HepG2 (cell line): ENCODE results near the gene HECA. TPM values are rescaled to one million over a fixed set of nuclear protein-coding genes. Genes with fewer than 3 reads are reported as not detected.

Experiments used
- ATAC-seq: fragments of 200-7000 bp; cut with Tn5 transposase; 3 replicates; pipeline ENCODE4 v1.9.1; 2020; ENCODE audit warnings: mild to moderate bottlenecking, moderate library complexity
- BruUV-seq: library from RNA; stranded (reverse); fragments of 400-500 nt; replicated peaks from 2 replicates; lab custom pipeline; 2021; lab: Mats Ljungman, UMichigan
- CTCF ChIA-PET: fragments of 300-600 bp; formaldehyde crosslinking; extraction: SDS; loops from one replicate; lab custom pipeline; 2021; ENCODE audit warnings: low total read pairs, inconsistent platforms, low intra/inter-chr PET ratio; lab: Yijun Ruan, JAX
- POLR2A ChIA-PET: fragments of 350-600 bp; sonication (Branson Sonifier 250); formaldehyde crosslinking; loops from one replicate; lab custom pipeline; 2020; ENCODE audit warnings: antibody characterized with exemption, inconsistent platforms; lab: Yijun Ruan, JAX
- DNase-seq: peaks from one replicate; pipeline ENCODE4 v3.0.0-alpha.2; 2015; ENCODE audit warnings: low spot score
- FAIRE-seq: peaks from 3 replicates; lab custom pipeline; 2011; peaks lifted over from hg19 to GRCh38; lab: Jason Lieb, UNC
- H2AFZ ChIP-seq: one replicate; pipeline ENCODE4 v1.6.1; 2011; ENCODE audit warnings: low read length, inconsistent platforms
- H3K27ac ChIP-seq: fragments of 300-600 bp; 3 replicates; pipeline ENCODE4 v1.8.0; 2011; ENCODE audit warnings: mixed run types, mild to moderate bottlenecking, mixed read lengths, low read length, inconsistent platforms; ENCODE audit not compliant: insufficient read depth; ENCODE audit errors: extremely low read length
- H3K27me3 ChIP-seq, 2 experiments: fragments of 200-600 bp in 1 of 2; 2 replicates in 1 of 2; 3 replicates in 1 of 2; pipeline versions ENCODE4 v1.6.0 to v1.8.0; 2011; ENCODE audit warnings: low read length in 2 of 2, mild to moderate bottlenecking in 2 of 2, moderate library complexity in 2 of 2, inconsistent platforms in 1 of 2; ENCODE audit not compliant: insufficient read depth in 2 of 2, control insufficient read depth in 1 of 2
- H3K36me3 ChIP-seq, 2 experiments: fragments of 200-600 bp in 1 of 2; replicated peaks in 1 of 2; 2 replicates in 1 of 2; 3 replicates in 1 of 2; pipeline versions ENCODE4 v1.5.1 to v1.8.0; 2011; ENCODE audit warnings: low read length in 2 of 2, inconsistent platforms in 1 of 2; ENCODE audit not compliant: insufficient read depth in 2 of 2, control insufficient read depth in 1 of 2
- H3K4me1 ChIP-seq: 2 replicates; pipeline ENCODE4 v1.5.1; 2012; ENCODE audit warnings: low read length, inconsistent platforms; ENCODE audit not compliant: insufficient read depth
- H3K4me2 ChIP-seq: 2 replicates; pipeline ENCODE4 v1.6.0; 2011; ENCODE audit warnings: low read depth, low read length, inconsistent platforms
- H3K4me3 ChIP-seq, 3 experiments: fragments of 200-600 bp in 1 of 3; sonication (generic), shearing (Covaris generic) in 1 of 3; replicated peaks in 1 of 3; 2 replicates each; pipeline ENCODE4 v1.5.1; 2011 to 2016; ENCODE audit warnings: low read length in 3 of 3, inconsistent platforms in 2 of 3, low read depth in 2 of 3, mild to moderate bottlenecking in 2 of 3, control low read depth in 1 of 3, mixed read lengths in 1 of 3; ENCODE audit not compliant: insufficient read depth in 1 of 3
- H3K79me2 ChIP-seq: one replicate; pipeline ENCODE4 v1.6.1; 2011; ENCODE audit warnings: low read length, inconsistent platforms; ENCODE audit not compliant: insufficient read depth
- H3K9ac ChIP-seq: 2 replicates; pipeline ENCODE4 v1.6.0; 2011; ENCODE audit warnings: mild to moderate bottlenecking, low read depth, low read length, inconsistent platforms; ENCODE audit not compliant: insufficient read depth
- H3K9me3 ChIP-seq: 2 replicates; pipeline ENCODE4 v1.5.1; 2012; ENCODE audit warnings: mild to moderate bottlenecking, low read length
- H4K20me1 ChIP-seq: 2 replicates; pipeline ENCODE4 v1.6.0; 2011; ENCODE audit warnings: inconsistent platforms, mild to moderate bottlenecking, low read length, moderate library complexity; ENCODE audit not compliant: insufficient read depth
- CAMTA2 ChIP-seq: sonication (generic); formaldehyde crosslinking; IDR thresholded peaks from 2 replicates; pipeline ENCODE4 v1.4.0; 2020; ENCODE audit warnings: mild to moderate bottlenecking, missing genetic modification reagents, borderline replicate concordance
- DNMT3B ChIP-seq: conservative IDR thresholded peaks from 2 replicates; pipeline ENCODE4 v1.6.1; 2016; ENCODE audit warnings: missing biosample characterization, control low read depth
- MLLT10 ChIP-seq: sonication (generic); formaldehyde crosslinking; IDR thresholded peaks from 2 replicates; pipeline ENCODE4 v1.4.0; 2020; ENCODE audit warnings: missing genetic modification reagents
- REST ChIP-seq, 2 experiments: IDR thresholded peaks; 2 replicates each; pipeline ENCODE4 v1.6.1; 2011 to 2012; ENCODE audit warnings: low read length in 2 of 2, borderline replicate concordance in 1 of 2, low read depth in 1 of 2, mild to moderate bottlenecking in 1 of 2, moderate library complexity in 1 of 2
- SMAD1 ChIP-seq: sonication (generic); formaldehyde crosslinking; IDR thresholded peaks from 2 replicates; pipeline ENCODE4 v1.4.0; 2020; ENCODE audit warnings: missing genetic modification reagents, low read depth, mild to moderate bottlenecking, borderline replicate concordance
- SRY ChIP-seq: sonication (generic); formaldehyde crosslinking; IDR thresholded peaks from 2 replicates; pipeline ENCODE4 v1.8.0; 2022; ENCODE audit warnings: mild to moderate bottlenecking, missing genetic modification reagents
- ZNF687 ChIP-seq: sonication (generic); formaldehyde crosslinking; IDR thresholded peaks from 2 replicates; pipeline ENCODE4 v1.5.1; 2020; ENCODE audit warnings: mild to moderate bottlenecking, missing genetic modification reagents, moderate library complexity
- ZSCAN25 ChIP-seq: sonication (generic); formaldehyde crosslinking; IDR thresholded peaks from 2 replicates; pipeline ENCODE4 v1.8.0; 2022; ENCODE audit warnings: mild to moderate bottlenecking, missing genetic modification reagents
- WGBS: methylation state at CpG from one replicate; pipeline ENCODE4 v1.1.6; 2017; ENCODE audit warnings: low lambda C conversion rate; 5-methylcytosine and 5-hydroxymethylcytosine counted together
- in situ Hi-C: cut with HindIII; loops from 2 replicates; pipeline ENCODE4 v1.10.0; 2017; ENCODE audit warnings: low pct_unique_long_range_greater_than_20kb; ENCODE audit not compliant: extremely low pct_ligation_motif_present
- intact Hi-C: fragments of 100-400 bp; cut with micrococcal nuclease; formaldehyde crosslinking; loops from one replicate; pipeline ENCODE4 v1.10.0; 2022; ENCODE audit not compliant: unreplicated experiment
- polyA plus RNA-seq, 8 experiments: library from polyadenylated mRNA; depleted of rRNA in 3 of 8; stranded (reverse) in 7 of 8; unstranded in 1 of 8; fragments of >200 nt; fragmentation: Illumina TruSeq in 4 of 8; extraction: Trizol in 4 of 8; gene quantifications; 2 replicates each; pipeline versions ENCODE4 v1.2.1 to v1.2.3, GENCODE V29; 2011 to 2016; ENCODE audit warnings: low read depth in 4 of 8, missing spikeins in 1 of 8, mixed read lengths in 1 of 8; ENCODE audit not compliant: insufficient read depth in 1 of 8
- total RNA-seq, 5 experiments: library from RNA; depleted of rRNA; stranded (reverse); fragments of >200 nt; fragmentation: Illumina TruSeq; extraction: Trizol; gene quantifications; 2 replicates each; pipeline ENCODE4 v1.2.3, GENCODE V29; 2016; ENCODE audit warnings: low read depth in 1 of 5
- TF ChIP-seq, protein P1 (sequence below): sonication (generic); formaldehyde crosslinking; IDR thresholded peaks from 2 replicates; pipeline ENCODE4 v1.4.0; 2020; ENCODE audit warnings: missing genetic modification reagents, low read depth, mild to moderate bottlenecking, borderline replicate concordance
- TF ChIP-seq, protein P2 (sequence below): sonication (generic); formaldehyde crosslinking; IDR thresholded peaks from 2 replicates; pipeline ENCODE4 v1.5.0; 2020; ENCODE audit warnings: mild to moderate bottlenecking, low read depth, missing genetic modification reagents, borderline replicate concordance

Gene HECA
- total and polyA plus RNA-seq, 2 of the 13 experiments (the other 11 are each of a cell fraction or from before 2014, with no cell fraction given): 0.18 to 0.49 TPM

- POLR2A ChIA-PET: no interaction called here
- CTCF ChIA-PET: no interaction called here
- 17% methylated on average over 2 of the region's 2 CpGs for WGBS
- FAIRE-seq (no peak), ATAC-seq (no peak), DNase-seq (no peak)
- Histone ChIP-seq H3K4me3 (no peak overlapping the region), H3K9me3 (no peaks in the 10 kb centered on the region), H4K20me1 (no peaks in the 10 kb centered on the region), H3K79me2 (no peaks in the 10 kb centered on the region), H3K27me3 (no peaks in the 10 kb centered on the region), H3K27ac (no peak overlapping the region), H2AFZ (no peak overlapping the region), H3K4me2 (no peak overlapping the region), H3K4me1 (no peaks in the 10 kb centered on the region), H3K9ac (no peak overlapping the region), H3K36me3 (no peaks in the 10 kb centered on the region)
- in situ Hi-C loops (no loop called here), intact Hi-C loops (no loop called here)
- BruUV-seq: no TSS peak
- TF ChIP-seq, protein P1, sequence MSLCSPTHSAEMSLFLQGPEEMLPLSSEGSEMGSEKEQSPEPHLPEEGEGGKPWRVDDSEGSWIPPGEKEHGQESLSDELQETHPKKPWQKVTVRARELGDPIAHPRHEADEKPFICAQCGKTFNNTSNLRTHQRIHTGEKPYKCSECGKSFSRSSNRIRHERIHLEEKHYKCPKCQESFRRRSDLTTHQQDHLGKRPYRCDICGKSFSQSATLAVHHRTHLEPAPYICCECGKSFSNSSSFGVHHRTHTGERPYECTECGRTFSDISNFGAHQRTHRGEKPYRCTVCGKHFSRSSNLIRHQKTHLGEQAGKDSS (CRISPR knock-in tag): no peak
- no peak for TF ChIP-seq SRY
- TF ChIP-seq CAMTA2 (CRISPR knock-in tag): no peak
- TF ChIP-seq, protein P2, sequence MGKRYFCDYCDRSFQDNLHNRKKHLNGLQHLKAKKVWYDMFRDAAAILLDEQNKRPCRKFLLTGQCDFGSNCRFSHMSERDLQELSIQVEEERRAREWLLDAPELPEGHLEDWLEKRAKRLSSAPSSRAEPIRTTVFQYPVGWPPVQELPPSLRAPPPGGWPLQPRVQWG: no peak
- TF ChIP-seq MLLT10 (CRISPR knock-in tag): no peak
- no peak for TF ChIP-seq DNMT3B (CRISPR knock-in tag)
- TF ChIP-seq ZSCAN25: no peak
- no peak for TF ChIP-seq ZNF687 (CRISPR knock-in tag)
- TF ChIP-seq REST (IDR thresholded peaks at IDR 0.05; ENCODE audit: borderline replicate concordance in 1 of 2, low read depth in 1 of 2, low read length in 2 of 2): no peak
- TF ChIP-seq SMAD1 (CRISPR knock-in tag): no peak
Measured at GRCh38 chr6:139099984-139100383, 34.9 kb upstream of the HECA start.
